Measurements from ENCODE around the gene MEAK7. TPM values are rescaled to one million over a fixed set of nuclear protein-coding genes. Genes with fewer than 3 reads are reported as not detected.
"Not testable (repeated sequence)": the region's sequence is repeated elsewhere in the genome, so short reads cannot be mapped to it uniquely, and the experiment has no call there.

The MEAK7 gene
- polyA plus RNA-seq, 4 donors = 18.7 to 21.7 (median 19.2) TPM

GRCh38 chr16:84535408-84535807 is 30.9 kb upstream of the MEAK7 start:
- DNase-seq (ENCODE audit: low read depth in 4 of 4, low spot score in 3 of 4) = no peak

- no peak for DNase-seq (ENCODE audit: low read depth in 4 of 4, low spot score in 3 of 4)
Observed at GRCh38 chr16:84534815-84535214, 30.4 kb upstream of the MEAK7 start.

DNA sequence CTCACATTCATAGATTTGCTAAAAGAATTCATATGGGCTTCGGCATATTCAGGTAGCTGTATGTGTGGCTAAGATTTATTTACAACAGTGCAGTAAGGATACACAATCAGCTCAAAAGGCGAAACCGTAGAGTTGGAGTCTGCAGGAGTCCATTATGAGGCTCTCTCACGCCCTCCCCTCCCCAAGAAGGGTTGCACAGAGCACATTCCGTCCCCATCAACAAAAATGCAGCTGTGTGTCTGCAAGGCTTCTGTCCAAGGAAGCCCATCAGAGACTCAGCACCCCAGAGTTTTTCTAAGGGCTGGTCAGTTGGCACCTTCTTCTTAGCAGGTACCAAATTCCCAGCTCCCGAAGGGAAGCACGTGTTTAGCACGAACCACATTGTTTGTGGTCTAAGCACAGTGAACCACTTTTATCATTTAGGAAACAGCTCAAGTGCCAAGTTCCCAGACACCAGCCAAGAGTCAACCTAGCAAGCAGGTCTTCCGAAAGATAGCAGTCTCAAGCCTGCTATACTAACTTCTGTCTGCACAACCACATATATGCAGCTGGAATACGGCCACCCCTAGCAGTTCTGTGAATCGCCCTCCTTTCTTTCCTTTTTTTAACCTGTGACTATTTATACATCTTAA is 28.5 kb upstream of the MEAK7 start:
- no peak for DNase-seq (ENCODE audit: low read depth in 4 of 4, low spot score in 3 of 4)

- no peak for DNase-seq (ENCODE audit: low read depth in 4 of 4, low spot score in 3 of 4)
Observed at GRCh38 chr16:84532291-84532724, 27.8 kb upstream of the MEAK7 start.

GRCh38 chr16:84531671-84532111 is 27.2 kb upstream of the MEAK7 start:
- DNase-seq (ENCODE audit: low read depth in 4 of 4, low spot score in 3 of 4) = no peak

GRCh38 chr16:84530590-84530989 is 26.1 kb upstream of the MEAK7 start:
- no peak for DNase-seq (ENCODE audit: low read depth in 4 of 4, low spot score in 3 of 4)

- DNase-seq (ENCODE audit: low read depth in 4 of 4, low spot score in 3 of 4) = no peak
Observed at GRCh38 chr16:84529607-84530006, 25.1 kb upstream of the MEAK7 start.

DNA sequence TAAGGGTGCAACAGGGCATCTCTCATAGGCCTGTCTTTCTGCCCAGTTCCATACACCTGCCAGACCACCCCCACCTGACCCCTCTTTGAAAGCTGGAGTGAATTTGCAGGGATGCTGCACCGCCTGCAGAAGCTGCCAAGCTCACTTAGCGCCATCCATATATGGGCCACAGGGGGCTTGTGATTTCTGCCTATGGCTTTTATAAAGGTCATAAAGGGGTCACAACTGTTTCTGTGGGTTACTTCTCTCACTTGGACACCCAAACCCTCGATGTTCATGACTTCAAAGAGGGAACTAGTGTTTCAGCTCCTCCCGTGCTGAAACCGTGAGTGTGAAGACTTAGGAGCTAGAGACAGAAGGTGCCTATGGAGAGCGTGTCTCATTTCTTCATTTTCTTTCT is 23.9 kb upstream of the MEAK7 start:
- DNase-seq (ENCODE audit: low read depth in 4 of 4, low spot score in 3 of 4) = no peak

GRCh38 chr16:84527532-84528269 is 23.2 kb upstream of the MEAK7 start:
- DNase-seq (ENCODE audit: low read depth in 4 of 4, low spot score in 3 of 4) = no peak

- no peak for DNase-seq (ENCODE audit: low read depth in 4 of 4, low spot score in 3 of 4)
Observed at GRCh38 chr16:84526794-84527531, 22.5 kb upstream of the MEAK7 start.

GRCh38 chr16:84524941-84525581 is 20.6 kb upstream of the MEAK7 start:
- not testable (repeated sequence) for DNase-seq (ENCODE audit: low read depth in 4 of 4, low spot score in 3 of 4)

- DNase-seq (ENCODE audit: low read depth in 4 of 4, low spot score in 3 of 4) = no peak
Observed at GRCh38 chr16:84524346-84524920, 20.0 kb upstream of the MEAK7 start.

DNA sequence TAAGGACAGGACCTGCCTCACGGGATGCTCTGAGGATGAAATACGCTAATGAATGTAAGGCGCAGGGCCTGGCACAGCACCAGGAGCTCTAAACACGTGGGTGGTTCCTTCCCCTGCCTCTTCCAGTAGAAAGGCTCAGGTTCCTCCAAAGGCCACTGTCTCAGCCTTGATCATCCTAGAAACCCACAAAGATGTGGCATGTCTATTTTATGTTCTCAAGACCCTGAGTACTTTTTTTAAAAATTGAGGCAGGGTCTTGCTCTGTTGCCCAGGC is 17.0 kb upstream of the MEAK7 start:
- DNase-seq (ENCODE audit: low read depth in 4 of 4, low spot score in 3 of 4) = no peak

DNA sequence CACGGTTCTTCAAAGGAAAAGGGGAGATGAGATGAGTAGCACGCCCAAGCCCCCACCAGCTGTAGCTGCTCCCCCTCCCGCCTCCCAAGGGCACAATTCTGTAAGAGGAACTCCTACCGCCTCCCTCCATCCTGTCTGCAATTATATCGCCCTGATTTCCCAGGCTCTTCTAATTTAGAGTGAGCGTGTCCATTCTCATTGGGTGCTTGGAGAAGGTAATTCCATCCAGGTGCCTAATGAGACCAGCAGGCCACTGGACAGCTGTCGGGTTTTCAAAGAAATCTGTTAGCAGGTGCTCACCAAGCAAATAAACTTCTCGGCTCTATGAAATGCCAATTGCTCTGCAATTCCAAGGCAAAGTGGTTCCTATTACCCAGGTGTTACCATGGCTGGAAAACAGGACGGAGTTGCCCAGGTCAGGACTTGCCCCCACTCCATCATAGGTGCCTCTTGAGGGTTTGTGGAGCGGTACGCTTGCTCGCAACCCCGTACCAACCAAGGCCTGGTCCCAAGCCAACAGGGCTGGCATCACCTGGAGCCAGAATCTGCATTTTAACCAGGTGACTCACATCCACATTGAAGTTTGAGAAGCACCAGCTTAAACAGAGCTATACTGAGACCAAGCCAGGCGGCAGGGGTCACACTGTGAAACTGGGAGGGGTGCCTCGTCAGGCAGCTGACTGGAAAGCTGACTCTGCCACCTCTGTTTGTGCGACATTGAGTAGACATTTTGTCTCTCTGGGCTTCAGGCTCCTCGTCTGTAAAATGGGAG is 16.5 kb upstream of the MEAK7 start:
- no peak for DNase-seq (ENCODE audit: low read depth in 4 of 4, low spot score in 3 of 4)

GRCh38 chr16:84519855-84520254 is 15.4 kb upstream of the MEAK7 start:
- no peak for DNase-seq (ENCODE audit: low read depth in 4 of 4, low spot score in 3 of 4)

DNA sequence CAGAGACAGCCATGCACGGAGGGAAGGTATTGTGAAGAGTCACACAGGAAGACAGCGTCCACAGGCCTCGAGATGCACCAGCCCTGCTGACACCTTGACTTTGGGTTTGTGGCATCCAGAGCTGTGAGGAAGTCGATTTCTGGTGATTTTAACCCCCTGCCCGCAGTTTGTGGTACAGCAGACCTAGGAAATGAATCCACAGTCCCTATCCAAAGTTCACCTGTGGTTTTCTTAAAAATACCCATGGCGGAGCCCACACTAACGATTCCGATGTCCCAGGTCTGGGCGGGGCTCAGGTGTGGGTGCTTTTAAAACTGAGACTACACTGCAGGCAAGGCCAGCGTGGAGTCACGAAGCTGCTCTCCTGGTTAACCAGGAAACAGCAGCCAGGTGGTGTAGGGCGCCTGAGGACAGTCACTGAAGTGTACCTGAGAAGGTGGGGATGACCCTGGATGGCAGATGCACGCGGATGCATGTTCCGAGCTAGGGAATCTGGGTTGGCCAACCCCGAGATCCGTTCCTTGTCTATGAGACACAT is 14.4 kb upstream of the MEAK7 start:
- DNase-seq (ENCODE audit: low read depth in 4 of 4, low spot score in 3 of 4) = no peak

DNA sequence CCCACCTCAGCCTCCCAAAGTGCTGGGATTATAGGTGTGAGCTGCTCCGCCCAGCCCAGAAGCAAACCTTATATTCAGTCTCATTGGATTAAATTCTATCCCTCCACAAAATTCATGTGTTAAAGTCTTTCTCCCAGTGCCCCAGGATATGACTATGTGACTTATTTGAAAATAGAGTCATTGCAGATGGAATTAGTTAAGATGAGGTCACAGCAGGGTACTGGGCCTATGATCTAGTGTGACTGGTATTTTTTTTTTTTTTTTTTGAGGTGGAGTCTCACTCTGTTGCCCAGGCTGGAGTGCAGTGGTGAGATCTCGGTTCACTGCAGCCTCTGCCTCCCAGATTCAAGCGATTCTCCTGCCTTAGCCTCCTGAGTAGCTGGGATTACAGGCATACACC is 13.8 kb upstream of the MEAK7 start:
- not testable (repeated sequence) for DNase-seq (ENCODE audit: low read depth in 4 of 4, low spot score in 3 of 4)

GRCh38 chr16:84517366-84517765 is 12.9 kb upstream of the MEAK7 start:
- no peak for DNase-seq (ENCODE audit: low read depth in 4 of 4, low spot score in 3 of 4)

DNA sequence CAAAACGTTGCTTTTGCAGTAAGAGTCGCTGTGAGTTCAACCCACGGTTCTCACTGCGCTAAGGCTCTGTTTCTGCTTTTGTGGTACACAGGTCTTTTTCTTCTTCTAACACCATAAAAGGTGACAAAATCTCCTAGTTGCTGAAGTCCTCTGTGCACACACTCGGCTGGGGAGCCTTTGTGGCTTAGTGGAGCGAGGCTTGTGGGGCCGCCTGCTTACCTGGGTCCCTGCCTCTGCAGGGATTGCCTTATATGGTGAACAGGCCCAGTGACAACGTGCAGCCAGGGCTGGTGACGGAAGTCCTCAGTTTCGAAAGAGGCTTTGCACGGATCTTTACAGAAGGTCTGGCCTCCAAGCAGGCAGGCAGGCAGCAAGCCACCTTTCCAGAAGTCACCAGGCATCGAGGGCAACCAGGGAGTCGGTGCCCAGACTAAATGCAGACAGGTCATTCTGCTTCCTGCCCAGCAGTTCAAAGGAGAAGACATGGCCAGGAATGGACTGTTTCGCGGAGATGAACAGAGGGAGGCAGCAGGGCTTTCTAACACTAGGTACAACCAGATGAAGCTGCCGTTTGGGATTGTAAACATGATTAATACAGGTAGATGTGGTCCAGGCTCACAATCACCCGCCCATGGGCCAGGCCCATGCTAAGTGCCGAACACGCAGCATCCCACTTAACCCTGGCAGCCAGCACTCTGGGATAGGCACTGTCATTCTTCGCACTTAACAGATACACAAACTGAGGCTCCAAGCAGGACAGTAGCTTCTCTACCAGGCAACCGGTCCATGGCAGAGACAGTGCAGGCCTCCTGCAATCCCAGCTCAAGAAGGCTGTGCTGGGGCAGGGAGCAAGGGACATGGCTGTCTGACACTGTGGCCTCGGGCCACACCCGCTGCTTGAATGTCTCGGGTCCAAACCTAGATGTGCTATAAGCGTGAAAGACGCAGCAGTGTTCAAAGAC is 10.7 kb upstream of the MEAK7 start:
- DNase-seq (ENCODE audit: low read depth in 4 of 4, low spot score in 3 of 4) = no peak
